Nephron progenitor cell (in vitro differentiated cells): ENCODE results near the gene KATNAL2.
A peak's percentile ranks its signal among the peaks of the same experiment; 100 is the strongest.
"Not testable (repeated sequence)": the region's sequence is repeated elsewhere in the genome, so short reads cannot be mapped to it uniquely, and the experiment has no call there.

Source experiments
- DNase-seq: peaks from one replicate; pipeline ENCODE4 v3.0.0; 2021
- H3K27ac Mint-ChIP-seq: 2 replicates; pipeline ENCODE4 v1.8.0; 2021; ENCODE audit warnings: mild to moderate bottlenecking, moderate library complexity, mixed read lengths
- H3K27me3 Mint-ChIP-seq: 2 replicates; pipeline ENCODE4 v1.8.0; 2021; ENCODE audit warnings: mild to moderate bottlenecking, low read depth, mixed read lengths; ENCODE audit not compliant: poor library complexity
- H3K36me3 Mint-ChIP-seq: 2 replicates; pipeline ENCODE4 v1.8.0; 2021; ENCODE audit warnings: low read depth, mixed read lengths
- H3K4me1 Mint-ChIP-seq: 2 replicates; pipeline ENCODE4 v1.8.0; 2021; ENCODE audit warnings: mixed read lengths
- H3K4me3 Mint-ChIP-seq: 2 replicates; pipeline ENCODE4 v1.8.0; 2021; ENCODE audit warnings: mild to moderate bottlenecking, moderate library complexity, mixed read lengths
- H3K9me3 Mint-ChIP-seq: 2 replicates; pipeline ENCODE4 v1.8.0; 2021; ENCODE audit warnings: mild to moderate bottlenecking, moderate library complexity, mixed read lengths
- TF ChIP-seq, protein P1 (sequence below): fragments of 200-600 bp; sonication (generic); IDR thresholded peaks from 2 replicates; pipeline ENCODE4 v1.5.0; 2021; ENCODE audit warnings: antibody characterized with exemption

Gene KATNAL2

GRCh38 chr18:46942646-46943045 lies 25.2 kb downstream of the KATNAL2 start:
- H3K27ac Mint-ChIP-seq, result no peak overlapping the region
- DNase-seq, result no peak
- no peaks in the 10 kb centered on the region for H3K9me3 Mint-ChIP-seq
- TF ChIP-seq, protein P1, sequence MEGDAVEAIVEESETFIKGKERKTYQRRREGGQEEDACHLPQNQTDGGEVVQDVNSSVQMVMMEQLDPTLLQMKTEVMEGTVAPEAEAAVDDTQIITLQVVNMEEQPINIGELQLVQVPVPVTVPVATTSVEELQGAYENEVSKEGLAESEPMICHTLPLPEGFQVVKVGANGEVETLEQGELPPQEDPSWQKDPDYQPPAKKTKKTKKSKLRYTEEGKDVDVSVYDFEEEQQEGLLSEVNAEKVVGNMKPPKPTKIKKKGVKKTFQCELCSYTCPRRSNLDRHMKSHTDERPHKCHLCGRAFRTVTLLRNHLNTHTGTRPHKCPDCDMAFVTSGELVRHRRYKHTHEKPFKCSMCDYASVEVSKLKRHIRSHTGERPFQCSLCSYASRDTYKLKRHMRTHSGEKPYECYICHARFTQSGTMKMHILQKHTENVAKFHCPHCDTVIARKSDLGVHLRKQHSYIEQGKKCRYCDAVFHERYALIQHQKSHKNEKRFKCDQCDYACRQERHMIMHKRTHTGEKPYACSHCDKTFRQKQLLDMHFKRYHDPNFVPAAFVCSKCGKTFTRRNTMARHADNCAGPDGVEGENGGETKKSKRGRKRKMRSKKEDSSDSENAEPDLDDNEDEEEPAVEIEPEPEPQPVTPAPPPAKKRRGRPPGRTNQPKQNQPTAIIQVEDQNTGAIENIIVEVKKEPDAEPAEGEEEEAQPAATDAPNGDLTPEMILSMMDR, result no peak
- no peak overlapping the region for H3K4me3 Mint-ChIP-seq
- no peaks in the 10 kb centered on the region for H3K36me3 Mint-ChIP-seq
- H3K4me1 Mint-ChIP-seq, result peaks cover 6% of the 10 kb centered on the region
- H3K27me3 Mint-ChIP-seq, result no peaks in the 10 kb centered on the region

DNA sequence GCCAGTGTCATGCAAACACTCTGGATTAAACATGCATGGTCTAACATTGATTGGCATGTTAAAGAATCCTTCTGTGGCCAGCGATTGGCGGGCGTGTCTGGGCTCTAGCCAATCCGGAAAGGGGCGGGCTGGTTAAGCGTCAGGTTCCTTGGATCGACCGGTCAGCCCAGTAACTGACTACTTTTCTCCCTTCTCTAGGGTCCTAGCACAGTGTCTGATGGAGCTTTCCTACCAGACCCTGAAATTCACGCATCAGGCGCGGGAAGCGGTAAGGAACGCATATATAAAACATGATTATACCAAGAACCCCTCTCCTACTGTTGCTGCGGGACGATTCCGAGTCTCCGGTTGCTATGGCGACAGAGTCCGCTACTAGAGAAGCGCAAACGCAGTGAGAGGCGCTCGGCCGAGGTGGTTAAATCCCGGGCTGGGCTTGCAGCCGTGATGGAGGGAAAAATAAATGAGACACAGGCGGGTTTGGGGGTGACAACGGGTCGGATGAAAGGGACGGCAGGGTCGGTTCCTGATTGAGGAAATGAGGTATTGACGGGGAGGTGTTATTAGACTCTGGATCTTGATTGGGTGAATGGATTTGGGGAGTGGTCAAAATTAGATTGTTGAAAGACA lies 29.4 kb downstream of the KATNAL2 start:
- no peaks in the 10 kb centered on the region for H3K36me3 Mint-ChIP-seq
- H3K4me3 Mint-ChIP-seq, result no peak overlapping the region
- no peaks in the 10 kb centered on the region for H3K4me1 Mint-ChIP-seq
- TF ChIP-seq, protein P1, result no peak
- DNase-seq, result peak; percentile 85
- H3K27me3 Mint-ChIP-seq, result no peaks in the 10 kb centered on the region
- H3K27ac Mint-ChIP-seq, result no peak overlapping the region
- H3K9me3 Mint-ChIP-seq, result no peaks in the 10 kb centered on the region

- H3K27ac Mint-ChIP-seq, result no peak overlapping the region
- H3K4me1 Mint-ChIP-seq, result no peaks in the 10 kb centered on the region
- no peak for DNase-seq
- peaks cover 6% of the 10 kb centered on the region for H3K27me3 Mint-ChIP-seq
- no peak overlapping the region for H3K4me3 Mint-ChIP-seq
- no peaks in the 10 kb centered on the region for H3K36me3 Mint-ChIP-seq
- H3K9me3 Mint-ChIP-seq, result no peaks in the 10 kb centered on the region
- TF ChIP-seq, protein P1, result peak; percentile 59
These were observed 32.8 kb downstream of the KATNAL2 start for GRCh38 chr18:46950064-46950656.

DNA sequence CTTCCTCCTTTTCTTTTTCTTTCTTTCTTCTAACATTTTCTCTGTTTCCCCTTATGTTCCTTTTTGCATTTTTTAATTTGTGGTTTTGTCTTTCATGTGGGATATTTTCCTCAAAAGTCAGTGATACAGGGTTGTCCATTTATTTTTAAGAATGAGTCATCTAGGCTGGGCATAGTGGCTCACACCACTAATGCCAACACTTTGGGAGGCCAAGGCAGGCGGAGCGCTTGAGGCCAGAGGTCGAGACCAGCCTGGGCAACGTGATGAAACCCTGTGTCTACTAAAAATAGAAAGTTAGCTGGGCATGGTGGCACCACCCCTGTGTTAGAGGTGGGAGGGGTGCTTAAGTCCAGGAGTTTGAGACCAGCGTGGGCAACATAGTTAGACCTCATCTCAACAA lies 35.8 kb downstream of the KATNAL2 start:
- Mint-ChIP-seq H3K27me3 (peaks cover 6% of the 10 kb centered on the region), H3K4me1 (no peaks in the 10 kb centered on the region), H3K36me3 (no peaks in the 10 kb centered on the region), H3K27ac (peak overlapping the region; percentile 35), H3K9me3 (no peaks in the 10 kb centered on the region), H3K4me3 (no peak overlapping the region)
- no peak for DNase-seq
- TF ChIP-seq, protein P1, result no peak

GRCh38 chr18:46958209-46958608 lies 40.8 kb downstream of the KATNAL2 start:
- H3K27me3 Mint-ChIP-seq, result peaks cover 9% of the 10 kb centered on the region
- peaks cover 15% of the 10 kb centered on the region for H3K36me3 Mint-ChIP-seq
- peaks cover 22% of the 10 kb centered on the region for H3K9me3 Mint-ChIP-seq
- no peak overlapping the region for H3K27ac Mint-ChIP-seq
- H3K4me3 Mint-ChIP-seq, result no peak overlapping the region
- H3K4me1 Mint-ChIP-seq, result no peaks in the 10 kb centered on the region
- DNase-seq, result no peak
- TF ChIP-seq, protein P1, result no peak

DNA sequence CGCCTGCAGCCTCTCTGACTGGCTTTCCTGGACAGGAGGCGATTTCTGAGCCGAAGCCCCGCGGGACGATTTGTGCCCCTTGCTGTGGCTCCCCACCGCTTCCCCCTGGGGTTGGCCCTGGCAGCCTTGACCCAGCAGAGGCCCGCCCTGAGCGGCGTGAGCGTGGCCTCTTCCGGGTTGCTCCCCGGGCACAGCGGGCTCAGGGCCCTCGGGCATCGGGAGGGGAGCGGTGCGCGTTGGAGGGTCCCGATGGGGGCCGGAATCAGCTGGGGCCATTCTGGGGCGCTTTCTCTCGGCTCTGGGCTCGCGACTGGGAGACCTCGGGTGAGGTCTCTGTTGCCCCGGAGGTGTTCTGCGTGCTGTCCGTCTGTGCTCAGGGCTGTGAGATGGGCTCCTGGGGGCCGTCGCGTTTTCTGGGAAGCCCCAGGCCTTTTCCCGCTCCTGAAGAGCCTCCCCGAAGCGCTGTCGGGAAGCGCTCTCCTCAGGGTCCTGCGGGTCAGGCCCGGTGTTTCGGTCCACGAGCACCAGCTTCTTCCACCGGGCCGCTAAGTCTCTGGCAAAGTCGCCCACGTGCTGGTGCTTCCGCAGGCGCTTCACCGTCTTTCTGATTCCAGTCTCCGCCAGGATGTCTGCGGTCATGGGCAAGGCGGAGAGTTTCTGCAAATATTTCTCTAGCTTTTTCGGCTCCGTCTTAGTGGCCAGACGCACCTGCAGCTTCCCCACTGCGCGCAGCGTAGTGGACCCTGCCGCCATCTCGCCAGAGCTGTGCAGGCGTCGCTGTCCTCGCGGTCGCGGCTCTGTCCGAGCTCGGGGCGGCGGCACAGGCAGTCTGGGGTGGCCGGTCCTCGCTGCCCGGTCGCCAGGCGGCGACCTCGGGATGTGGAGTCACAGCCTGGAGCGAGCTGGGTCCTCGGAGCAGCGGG lies 46.5 kb downstream of the KATNAL2 start:
- not testable (repeated sequence) for H3K27me3 Mint-ChIP-seq, H3K4me3 Mint-ChIP-seq, DNase-seq, H3K4me1 Mint-ChIP-seq, H3K27ac Mint-ChIP-seq
- peaks cover 22% of the 10 kb centered on the region for H3K9me3 Mint-ChIP-seq
- H3K36me3 Mint-ChIP-seq, result peaks cover 15% of the 10 kb centered on the region

DNA sequence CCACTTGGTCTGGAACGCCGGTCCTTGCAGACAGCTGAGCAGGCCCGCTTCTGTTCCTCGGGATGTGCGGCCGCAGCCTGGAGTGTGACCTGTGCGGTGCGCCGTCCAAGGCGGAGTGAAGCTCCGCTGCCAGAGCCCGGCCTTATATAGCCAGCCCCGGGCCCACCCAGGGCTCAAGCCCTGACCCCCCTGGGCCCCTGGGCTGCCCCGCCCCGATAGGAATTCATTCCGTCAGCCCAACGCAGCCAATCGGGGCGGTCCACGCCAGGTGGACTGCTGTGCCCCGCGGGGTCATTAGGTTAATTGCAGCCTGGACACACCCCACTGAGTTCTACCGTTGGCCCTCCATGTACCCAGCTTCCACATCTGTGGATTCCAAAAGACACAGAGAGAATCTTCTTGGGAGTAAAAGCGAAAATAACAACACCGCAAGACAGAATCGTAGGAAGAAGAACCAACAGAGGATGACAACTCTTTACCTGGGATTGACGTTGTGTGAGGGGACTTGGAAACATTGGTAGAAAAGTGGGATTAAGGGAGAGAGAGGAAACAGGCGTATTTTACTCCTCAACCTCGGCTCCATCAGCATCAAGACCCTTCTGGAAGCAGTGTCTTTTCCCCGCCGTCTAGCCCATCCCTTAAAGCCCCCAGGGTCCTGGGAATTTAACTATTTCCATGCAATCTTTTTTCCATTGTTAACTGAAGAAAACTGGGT lies 47.3 kb downstream of the KATNAL2 start:
- not testable (repeated sequence) for H3K27ac Mint-ChIP-seq, H3K4me1 Mint-ChIP-seq, H3K4me3 Mint-ChIP-seq, DNase-seq, H3K27me3 Mint-ChIP-seq
- Mint-ChIP-seq H3K9me3 (peaks cover 22% of the 10 kb centered on the region), H3K36me3 (peaks cover 15% of the 10 kb centered on the region)

- not testable (repeated sequence) for DNase-seq, H3K36me3 Mint-ChIP-seq, H3K4me3 Mint-ChIP-seq, H3K9me3 Mint-ChIP-seq, H3K27ac Mint-ChIP-seq, H3K27me3 Mint-ChIP-seq, H3K4me1 Mint-ChIP-seq
These were observed 48.9 kb downstream of the KATNAL2 start for GRCh38 chr18:46966266-46966665.

- DNase-seq, H3K9me3 Mint-ChIP-seq, H3K27ac Mint-ChIP-seq, H3K36me3 Mint-ChIP-seq, H3K4me3 Mint-ChIP-seq, H3K27me3 Mint-ChIP-seq, H3K4me1 Mint-ChIP-seq: not testable (repeated sequence)
These were observed 52.1 kb downstream of the KATNAL2 start for GRCh38 chr18:46969551-46969950.
